Measurements from ENCODE around the gene PROSER2. TPM values are rescaled to one million over a fixed set of nuclear protein-coding genes. Genes with fewer than 3 reads are reported as not detected.

PROSER2 gene
- total RNA-seq, 1 experiment from 2014 or later: 10.6 TPM

- Histone ChIP-seq H2BK12ac (ENCODE audit: insufficient read length, low read depth, low read length) (no peak overlapping the region), H3K18ac (ENCODE audit: insufficient read length, low read depth, low read length) (no peak overlapping the region), H4K5ac (ENCODE audit: insufficient read length, low read depth, low read length) (no peak overlapping the region), H4K91ac (ENCODE audit: insufficient read length, low read depth, low read length) (no peak overlapping the region), H2BK120ac (ENCODE audit: low read depth, low read length, poor library complexity, severe bottlenecking) (no peak overlapping the region), H3T11ph (ENCODE audit: low read length) (no peak overlapping the region), H3K56ac (ENCODE audit: insufficient read length, low read depth, low read length) (no peak overlapping the region), H3K23me2 (ENCODE audit: insufficient read length, low read depth, low read length, poor library complexity, severe bottlenecking) (no peaks in the 10 kb centered on the region), H2BK15ac (ENCODE audit: low read depth, low read length) (no peak overlapping the region), H2AK5ac (ENCODE audit: insufficient read length, low read length) (no peak overlapping the region), H2BK5ac (ENCODE audit: insufficient read length, low read length) (no peak overlapping the region), H4K20me1 (ENCODE audit: control insufficient read depth, insufficient read depth, insufficient read length) (no peaks in the 10 kb centered on the region), H3K4me1 (ENCODE audit: insufficient read depth, low read length) (no peaks in the 10 kb centered on the region), H3K79me1 (ENCODE audit: insufficient read depth, low read depth, low read length, poor library complexity, severe bottlenecking) (no peaks in the 10 kb centered on the region), H3K14ac (ENCODE audit: insufficient read depth, low read length) (no peak overlapping the region), H3K4me2 (ENCODE audit: insufficient read depth, insufficient read length, low read length) (no peak overlapping the region), H2AFZ (ENCODE audit: low read length) (no peak overlapping the region), H3K27ac (ENCODE audit: insufficient read length, low read depth, low read length) (no peak overlapping the region), H2BK20ac (ENCODE audit: low read depth, low read length, poor library complexity, severe bottlenecking) (no peak overlapping the region), H3K79me2 (ENCODE audit: insufficient read depth, low read length) (no peaks in the 10 kb centered on the region), H3K9ac (ENCODE audit: extremely low read depth, insufficient read length, low read length) (no peak overlapping the region), H3K27me3 (ENCODE audit: insufficient read depth, low read length) (no peaks in the 10 kb centered on the region), H3K9me3 (ENCODE audit: control insufficient read depth, low read depth, low read length) (no peaks in the 10 kb centered on the region), H3K4ac (ENCODE audit: low read depth, low read length) (no peak overlapping the region), H3K23ac (ENCODE audit: insufficient read length, low read depth, low read length) (no peak overlapping the region), H4K8ac (replicated peaks; ENCODE audit: insufficient read length, low read depth, low read length) (no peak overlapping the region)
- H3K4me1 Mint-ChIP-seq: peaks cover 10 to 11% of the 10 kb centered on the region in 2 experiments
- H3K9me3 Mint-ChIP-seq: no peaks in the 10 kb centered on the region
- no peak overlapping the region for H3K27ac Mint-ChIP-seq
- H3K4me3 Mint-ChIP-seq: no peak overlapping the region
- peaks cover 5% of the 10 kb centered on the region for H3K27me3 Mint-ChIP-seq (ENCODE audit: low read depth)
- no peak for DNase-seq
- no peak for TF ChIP-seq CTCF (conservative IDR thresholded peaks at IDR 0.05)
- no peaks in the 10 kb centered on the region for H3K36me3 Mint-ChIP-seq (ENCODE audit: insufficient read depth in 1 of 3, low read depth in 3 of 3)
- no CpG with 5 or more reads among the region's 10 CpGs for WGBS (ENCODE audit: extremely low coverage, insufficient read length, low lambda C conversion rate)
Measured at GRCh38 chr10:11909618-11910017, 86.5 kb downstream of the PROSER2 start.
